GM21367 (cell line): Measurements from ENCODE around the gene FBLN1.
"Not testable (repeated sequence)": the region's sequence is repeated elsewhere in the genome, so short reads cannot be mapped to it uniquely, and the experiment has no call there.

ENCODE experiments used
- ATAC-seq: cut with Tn5 transposase; IDR thresholded peaks from one replicate; pipeline ENCODE4 v1.9.1; 2021; ENCODE audit not compliant: unreplicated experiment

FBLN1 gene

GRCh38 chr22:45602004-45602733, 99.5 kb downstream of the FBLN1 start:
- ATAC-seq = no peak

- ATAC-seq = no peak
Observed at GRCh38 chr22:45602824-45603595, 100.3 kb downstream of the FBLN1 start.

- ATAC-seq = no peak
Observed at GRCh38 chr22:45603619-45604018, 100.9 kb downstream of the FBLN1 start.

GRCh38 chr22:45608045-45608444, 105.4 kb downstream of the FBLN1 start:
- not testable (repeated sequence) for ATAC-seq

- no peak for ATAC-seq
Observed at GRCh38 chr22:45608763-45609180, 106.1 kb downstream of the FBLN1 start.

GRCh38 chr22:45612451-45612901, 109.8 kb downstream of the FBLN1 start:
- no peak for ATAC-seq

GRCh38 chr22:45612940-45613339, 110.3 kb downstream of the FBLN1 start:
- ATAC-seq = no peak

- ATAC-seq = no peak
Observed at GRCh38 chr22:45615364-45615763, 112.7 kb downstream of the FBLN1 start.

- ATAC-seq = no peak
Observed at GRCh38 chr22:45616432-45616831, 113.7 kb downstream of the FBLN1 start.

DNA sequence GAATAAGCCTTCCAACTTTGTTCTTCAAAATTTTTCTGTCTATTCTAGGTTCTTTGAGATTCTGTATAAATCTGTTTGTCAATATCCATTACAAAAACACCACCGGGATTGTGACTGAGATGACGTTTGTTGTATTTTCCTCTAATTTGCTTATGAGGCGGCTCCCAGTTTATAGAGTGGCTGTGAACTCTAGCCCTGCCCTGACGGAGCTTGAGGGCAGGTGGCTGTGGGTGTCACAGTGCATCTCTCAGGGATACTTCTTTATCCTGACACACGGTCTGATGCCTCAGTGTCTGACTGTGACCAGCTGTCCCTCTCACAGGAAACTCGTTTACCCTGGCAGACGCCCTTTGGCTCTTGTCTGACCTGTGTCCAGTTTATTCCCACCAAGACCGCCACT, 115.3 kb downstream of the FBLN1 start:
- no peak for ATAC-seq

DNA sequence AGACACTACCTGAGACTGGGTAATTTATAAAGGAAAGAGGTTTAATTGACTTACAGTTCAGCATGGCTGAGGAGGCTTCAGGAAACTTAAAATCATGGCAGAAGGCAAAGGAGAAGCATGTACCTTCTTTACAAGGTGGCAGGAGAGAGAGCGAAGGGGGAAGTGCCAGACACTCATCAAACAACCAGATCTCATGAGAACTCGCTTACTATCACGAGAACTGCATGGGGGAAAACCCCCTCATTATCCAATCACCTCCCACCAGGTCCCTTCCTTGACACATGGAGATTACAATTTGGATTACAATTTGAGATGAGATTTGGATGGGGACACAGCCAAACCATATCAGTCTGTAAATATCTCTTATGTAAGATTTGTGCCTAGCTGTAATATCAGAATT, 118.0 kb downstream of the FBLN1 start:
- ATAC-seq = no peak

DNA sequence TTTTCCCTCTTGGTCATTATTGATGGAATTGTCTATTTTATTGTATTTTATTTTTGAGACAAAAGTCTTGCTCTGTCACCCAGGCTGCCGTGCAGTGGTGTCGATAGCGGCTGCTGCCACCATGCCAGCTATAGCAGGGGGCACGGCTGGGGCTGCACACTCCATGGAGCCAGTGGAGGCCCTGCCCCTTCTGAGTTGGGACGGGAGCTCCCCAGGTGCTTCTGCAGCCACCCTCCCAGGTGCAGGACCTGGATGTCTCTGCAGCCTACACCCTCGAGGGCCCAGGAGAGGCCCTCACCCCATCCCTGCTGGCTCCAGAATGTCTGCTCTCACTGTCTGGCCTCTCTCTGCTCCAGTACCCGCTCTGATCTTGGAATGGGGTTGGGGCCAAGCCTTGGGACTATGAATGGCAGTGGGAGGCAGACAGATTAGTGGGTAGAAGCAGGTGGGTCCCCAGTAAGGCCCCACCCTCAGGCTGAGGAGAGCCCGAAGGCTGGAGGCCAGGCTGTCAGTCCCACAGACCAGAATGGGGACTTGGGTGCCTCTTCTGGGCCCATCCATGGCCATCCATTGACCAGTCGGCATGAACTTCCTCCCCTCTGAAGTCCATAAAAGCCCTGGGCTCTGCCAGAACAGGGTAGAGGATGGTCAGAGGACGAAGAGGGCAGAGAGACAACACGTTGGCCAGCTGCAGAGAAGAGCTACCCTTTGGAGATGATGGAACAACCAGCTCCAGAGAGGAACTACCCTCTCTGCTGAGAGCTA, 119.3 kb downstream of the FBLN1 start:
- ATAC-seq = no peak

GRCh38 chr22:45623464-45624145, 120.9 kb downstream of the FBLN1 start:
- not testable (repeated sequence) for ATAC-seq

DNA sequence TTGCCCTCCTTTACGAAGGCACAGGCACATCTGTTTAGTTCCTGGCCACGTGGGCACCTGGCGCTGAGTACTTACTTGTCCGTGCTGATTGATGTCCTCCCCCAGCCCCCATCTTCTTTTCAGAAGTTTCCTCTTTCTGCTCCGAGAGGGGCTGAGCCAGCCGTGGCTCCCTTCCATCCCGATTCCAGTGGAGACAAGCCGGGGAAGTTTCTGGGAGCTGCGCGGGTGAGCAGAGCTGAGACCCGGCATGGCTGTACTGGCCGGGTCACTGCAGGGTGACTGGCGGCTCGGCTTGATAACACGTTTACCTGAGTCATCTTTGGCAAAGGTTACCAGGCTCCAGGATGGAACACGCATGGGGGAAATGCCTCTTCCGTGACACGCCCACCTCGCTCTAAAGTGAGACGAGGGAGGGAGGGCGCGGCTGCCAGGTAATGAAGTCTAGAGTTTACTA, 123.5 kb downstream of the FBLN1 start:
- no peak for ATAC-seq

DNA sequence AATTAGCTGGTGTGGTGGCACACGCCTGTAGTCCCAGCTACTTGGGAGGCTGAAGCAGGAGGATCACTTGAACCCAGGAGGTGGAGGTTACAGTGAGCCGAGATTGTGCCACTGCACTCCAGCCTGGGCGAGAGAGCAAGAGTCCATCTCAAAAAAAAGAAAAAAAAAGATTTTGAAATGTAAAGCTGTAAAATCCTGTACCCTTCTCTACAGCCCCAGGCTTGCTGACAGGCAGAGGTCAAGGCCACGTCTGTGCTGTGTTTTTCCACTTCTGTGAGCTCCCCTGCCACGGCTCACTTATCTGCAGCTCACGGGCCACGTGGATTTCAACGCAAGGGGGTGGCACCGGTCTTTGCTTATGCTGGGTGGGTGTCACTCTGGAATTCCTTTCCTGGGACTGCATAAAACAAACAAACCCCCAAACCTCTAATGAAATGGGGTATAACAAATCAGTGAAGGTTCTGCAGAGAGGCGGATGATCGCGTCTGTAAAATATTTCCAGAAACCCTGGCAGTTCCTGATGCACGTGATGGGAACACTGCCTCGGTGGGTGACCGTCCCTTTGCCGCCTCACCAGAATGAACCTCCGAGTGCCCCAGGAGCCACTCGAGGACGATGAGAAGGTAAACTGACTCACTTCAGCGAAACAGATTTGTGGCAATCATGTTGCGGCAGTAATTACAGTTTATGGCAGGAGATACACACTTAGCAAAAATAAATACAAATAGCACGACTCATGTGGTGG, 125.0 kb downstream of the FBLN1 start:
- no peak for ATAC-seq

- ATAC-seq = no peak
Observed at GRCh38 chr22:45628515-45628914, 125.8 kb downstream of the FBLN1 start.

GRCh38 chr22:45629469-45630089, 126.9 kb downstream of the FBLN1 start:
- no peak for ATAC-seq

- ATAC-seq = no peak
Observed at GRCh38 chr22:45630436-45630835, 127.8 kb downstream of the FBLN1 start.

DNA sequence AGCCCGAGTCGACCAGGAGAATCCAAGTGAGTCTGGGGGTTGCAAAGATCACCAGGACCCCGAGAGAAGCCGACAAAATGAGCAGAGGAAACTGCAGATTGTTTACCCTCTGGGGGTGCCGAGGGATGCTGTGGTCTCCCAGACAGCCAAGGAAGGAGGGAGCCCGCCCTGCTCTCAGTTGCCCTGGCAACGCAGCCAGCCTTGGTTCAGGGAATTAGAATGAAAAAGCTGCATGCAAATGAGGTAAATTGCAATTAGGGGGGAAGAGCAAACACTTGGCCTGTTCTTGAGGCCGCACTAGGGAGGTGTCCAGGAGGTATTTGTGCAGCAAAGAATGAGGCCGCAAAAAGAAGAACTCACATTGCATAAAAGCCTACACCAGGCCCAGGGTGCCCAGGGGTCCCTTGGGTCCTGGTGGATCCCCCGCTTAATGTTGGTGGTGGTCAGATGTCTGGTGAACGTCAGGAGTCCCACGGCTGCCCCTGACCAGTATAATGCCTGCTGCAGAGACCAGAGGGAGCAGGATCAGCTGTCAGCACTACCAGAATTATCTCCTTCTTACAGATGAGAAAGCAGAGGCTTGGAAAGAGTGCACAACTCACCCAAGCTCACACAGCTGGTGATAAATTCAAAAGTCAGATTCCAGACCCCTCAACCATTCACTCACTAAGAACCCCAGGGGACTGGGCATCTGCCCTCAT, 128.6 kb downstream of the FBLN1 start:
- ATAC-seq = no peak
